Stomach (tissue), 4 donors: Measurements from ENCODE around the gene NODAL.

Experiments used
- EP300 ChIP-seq: sonication (generic); formaldehyde crosslinking; IDR thresholded peaks from one replicate; pipeline ENCODE4 v1.6.1; 2017; ENCODE audit warnings: antibody characterized with exemption
- POLR2A ChIP-seq, 4 donors: fragments of 450-650 bp; IDR thresholded peaks; one replicate each; pipeline ENCODE4 v1.6.1; 2016; ENCODE audit warnings: antibody characterized with exemption in 4 of 4, control low read depth in 2 of 4, mild to moderate bottlenecking in 1 of 4, moderate library complexity in 1 of 4
- TF ChIP-seq, protein P1 (sequence below), 7 experiments: fragments of 450-650 bp in 4 of 7; fragments of 200-600 bp in 3 of 7; sonication (generic) in 3 of 7; IDR thresholded peaks; one replicate each; pipeline ENCODE4 v1.5.1; 2016 to 2019; ENCODE audit warnings: antibody characterized with exemption in 7 of 7, control low read depth in 2 of 7, mild to moderate bottlenecking in 1 of 7

DNA sequence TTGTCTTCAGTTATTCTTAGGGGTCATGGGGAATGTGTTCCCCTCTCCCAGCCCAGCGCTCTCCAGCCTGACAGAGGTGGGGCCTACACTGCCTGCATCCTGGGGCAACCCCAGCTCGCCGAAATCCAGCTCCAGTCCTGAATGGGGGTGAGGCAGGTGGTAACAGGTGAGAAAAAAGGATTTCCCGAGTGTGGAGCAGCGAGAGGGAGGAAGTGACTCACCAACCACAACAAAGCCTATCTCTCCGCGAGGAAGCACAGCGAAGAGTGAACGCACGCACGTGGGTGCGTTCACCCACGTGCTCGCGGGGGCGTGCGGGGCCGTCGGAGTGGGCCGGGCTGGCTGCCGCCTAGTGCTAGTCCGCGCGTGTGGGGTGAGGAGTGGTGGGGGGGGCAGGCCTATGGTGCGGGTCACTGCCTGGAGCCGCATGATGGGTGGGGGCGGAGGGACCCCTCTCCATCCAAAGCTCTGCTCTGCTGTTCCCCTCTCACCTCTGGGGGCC is 36.2 kb upstream of the NODAL start:
- TF ChIP-seq, protein P1, sequence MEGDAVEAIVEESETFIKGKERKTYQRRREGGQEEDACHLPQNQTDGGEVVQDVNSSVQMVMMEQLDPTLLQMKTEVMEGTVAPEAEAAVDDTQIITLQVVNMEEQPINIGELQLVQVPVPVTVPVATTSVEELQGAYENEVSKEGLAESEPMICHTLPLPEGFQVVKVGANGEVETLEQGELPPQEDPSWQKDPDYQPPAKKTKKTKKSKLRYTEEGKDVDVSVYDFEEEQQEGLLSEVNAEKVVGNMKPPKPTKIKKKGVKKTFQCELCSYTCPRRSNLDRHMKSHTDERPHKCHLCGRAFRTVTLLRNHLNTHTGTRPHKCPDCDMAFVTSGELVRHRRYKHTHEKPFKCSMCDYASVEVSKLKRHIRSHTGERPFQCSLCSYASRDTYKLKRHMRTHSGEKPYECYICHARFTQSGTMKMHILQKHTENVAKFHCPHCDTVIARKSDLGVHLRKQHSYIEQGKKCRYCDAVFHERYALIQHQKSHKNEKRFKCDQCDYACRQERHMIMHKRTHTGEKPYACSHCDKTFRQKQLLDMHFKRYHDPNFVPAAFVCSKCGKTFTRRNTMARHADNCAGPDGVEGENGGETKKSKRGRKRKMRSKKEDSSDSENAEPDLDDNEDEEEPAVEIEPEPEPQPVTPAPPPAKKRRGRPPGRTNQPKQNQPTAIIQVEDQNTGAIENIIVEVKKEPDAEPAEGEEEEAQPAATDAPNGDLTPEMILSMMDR (IDR thresholded peaks at IDR 0.05): no peak
- TF ChIP-seq POLR2A (IDR thresholded peaks at IDR 0.05) (no peak), EP300 (no peak)
